ENCODE results near the gene AJAP1. TPM values are rescaled to one million over a fixed set of nuclear protein-coding genes. Genes with fewer than 3 reads are reported as not detected.

Gene AJAP1
- total and polyA plus RNA-seq, 10 of the 15 experiments (the other 5 are each of a cell fraction or from before 2014, with no cell fraction given) = not detected

- TF ChIP-seq, protein P1, sequence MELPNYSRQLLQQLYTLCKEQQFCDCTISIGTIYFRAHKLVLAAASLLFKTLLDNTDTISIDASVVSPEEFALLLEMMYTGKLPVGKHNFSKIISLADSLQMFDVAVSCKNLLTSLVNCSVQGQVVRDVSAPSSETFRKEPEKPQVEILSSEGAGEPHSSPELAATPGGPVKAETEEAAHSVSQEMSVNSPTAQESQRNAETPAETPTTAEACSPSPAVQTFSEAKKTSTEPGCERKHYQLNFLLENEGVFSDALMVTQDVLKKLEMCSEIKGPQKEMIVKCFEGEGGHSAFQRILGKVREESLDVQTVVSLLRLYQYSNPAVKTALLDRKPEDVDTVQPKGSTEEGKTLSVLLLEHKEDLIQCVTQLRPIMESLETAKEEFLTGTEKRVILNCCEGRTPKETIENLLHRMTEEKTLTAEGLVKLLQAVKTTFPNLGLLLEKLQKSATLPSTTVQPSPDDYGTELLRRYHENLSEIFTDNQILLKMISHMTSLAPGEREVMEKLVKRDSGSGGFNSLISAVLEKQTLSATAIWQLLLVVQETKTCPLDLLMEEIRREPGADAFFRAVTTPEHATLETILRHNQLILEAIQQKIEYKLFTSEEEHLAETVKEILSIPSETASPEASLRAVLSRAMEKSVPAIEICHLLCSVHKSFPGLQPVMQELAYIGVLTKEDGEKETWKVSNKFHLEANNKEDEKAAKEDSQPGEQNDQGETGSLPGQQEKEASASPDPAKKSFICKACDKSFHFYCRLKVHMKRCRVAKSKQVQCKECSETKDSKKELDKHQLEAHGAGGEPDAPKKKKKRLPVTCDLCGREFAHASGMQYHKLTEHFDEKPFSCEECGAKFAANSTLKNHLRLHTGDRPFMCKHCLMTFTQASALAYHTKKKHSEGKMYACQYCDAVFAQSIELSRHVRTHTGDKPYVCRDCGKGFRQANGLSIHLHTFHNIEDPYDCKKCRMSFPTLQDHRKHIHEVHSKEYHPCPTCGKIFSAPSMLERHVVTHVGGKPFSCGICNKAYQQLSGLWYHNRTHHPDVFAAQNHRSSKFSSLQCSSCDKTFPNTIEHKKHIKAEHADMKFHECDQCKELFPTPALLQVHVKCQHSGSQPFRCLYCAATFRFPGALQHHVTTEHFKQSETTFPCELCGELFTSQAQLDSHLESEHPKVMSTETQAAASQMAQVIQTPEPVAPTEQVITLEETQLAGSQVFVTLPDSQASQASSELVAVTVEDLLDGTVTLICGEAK (IDR thresholded peaks at IDR 0.05; ENCODE audit: borderline replicate concordance) = no peak
- TF ChIP-seq SMAD5 (IDR thresholded peaks at IDR 0.05; ENCODE audit: low read depth) (no peak), NFYA (IDR thresholded peaks at IDR 0.05; ENCODE audit: borderline replicate concordance, low read depth, low read length) (no peak)
These were observed 57.2 kb downstream of the AJAP1 start (continued) for GRCh38 chr1:4711416-4712275.

- H2AFZ ChIP-seq (ENCODE audit: control insufficient read depth, low read depth, low read length) = no peak overlapping the region
- H3K79me2 ChIP-seq (ENCODE audit: control insufficient read depth, insufficient read depth, low read length) = no peaks in the 10 kb centered on the region
- FAIRE-seq (no peak), DNase-seq (ENCODE audit: low read depth, low spot score) (no peak), ATAC-seq (no peak)
- ChIA-PET RAD21 (ENCODE audit: unreplicated experiment) (no interaction called here), CTCF (no interaction called here), SMC1A (ENCODE audit: uncharacterized antibody, unreplicated experiment) (no interaction called here), POLR2A (no interaction called here)
- in situ Hi-C loops (cut with MboI) = no loop called here
- H3K27ac ChIP-seq (ENCODE audit: control insufficient read depth, insufficient read depth) = no peak overlapping the region
- 64% methylated on average over 12 of the region's 12 CpGs for WGBS (ENCODE audit: insufficient coverage, insufficient replicate concordance, low lambda C conversion rate, missing lambda C conversion rate)
- H3K27me3 ChIP-seq (replicated peaks in 1 of 2; ENCODE audit: control insufficient read depth in 2 of 2, insufficient read depth in 2 of 2, low read length in 1 of 2) = no peaks in the 10 kb centered on the region; a peak in 1 of 4 replicates
- H3K4me2 ChIP-seq (ENCODE audit: control insufficient read depth, insufficient read depth) = no peak overlapping the region
- no peak overlapping the region for H3K4me3 ChIP-seq
- no peaks in the 10 kb centered on the region for H3K36me3 ChIP-seq (ENCODE audit: control insufficient read depth in 2 of 2, insufficient read depth in 2 of 2, low read length in 1 of 2)
- H3K9me3 ChIP-seq (replicated peaks; ENCODE audit: control insufficient read depth, insufficient read depth, low read length) = no peaks in the 10 kb centered on the region; the same call in 2 of the 3 replicates
- BruUV-seq (replicated peaks) = no TSS peak
- no peak overlapping the region for H3K9ac ChIP-seq (ENCODE audit: control insufficient read depth, insufficient read depth, low read length)
- H3K4me1 ChIP-seq (ENCODE audit: control insufficient read depth, insufficient read depth, low read length) = no peaks in the 10 kb centered on the region
- H4K20me1 ChIP-seq (ENCODE audit: control insufficient read depth, insufficient read depth) = no peaks in the 10 kb centered on the region
- intact Hi-C loops (cut with micrococcal nuclease; ENCODE audit: unreplicated experiment) = no loop called here
- TF ChIP-seq CEBPZ (IDR thresholded peaks at IDR 0.05; ENCODE audit: low read depth, low read length) (no peak), ZNF622 (IDR thresholded peaks at IDR 0.05) (no peak), JUND (IDR thresholded peaks at IDR 0.05; ENCODE audit: low read depth, low read length) (no peak), CEBPB (IDR thresholded peaks at IDR 0.05; ENCODE audit: borderline replicate concordance in 1 of 2, low read depth in 2 of 2, low read length in 2 of 2) (no peak), MYB (IDR thresholded peaks at IDR 0.05; ENCODE audit: borderline replicate concordance, low read depth, low read length) (no peak)
- TF ChIP-seq, protein P2, sequence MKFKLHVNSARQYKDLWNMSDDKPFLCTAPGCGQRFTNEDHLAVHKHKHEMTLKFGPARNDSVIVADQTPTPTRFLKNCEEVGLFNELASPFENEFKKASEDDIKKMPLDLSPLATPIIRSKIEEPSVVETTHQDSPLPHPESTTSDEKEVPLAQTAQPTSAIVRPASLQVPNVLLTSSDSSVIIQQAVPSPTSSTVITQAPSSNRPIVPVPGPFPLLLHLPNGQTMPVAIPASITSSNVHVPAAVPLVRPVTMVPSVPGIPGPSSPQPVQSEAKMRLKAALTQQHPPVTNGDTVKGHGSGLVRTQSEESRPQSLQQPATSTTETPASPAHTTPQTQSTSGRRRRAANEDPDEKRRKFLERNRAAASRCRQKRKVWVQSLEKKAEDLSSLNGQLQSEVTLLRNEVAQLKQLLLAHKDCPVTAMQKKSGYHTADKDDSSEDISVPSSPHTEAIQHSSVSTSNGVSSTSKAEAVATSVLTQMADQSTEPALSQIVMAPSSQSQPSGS (IDR thresholded peaks at IDR 0.05; ENCODE audit: low read length) = no peak
- TF ChIP-seq, protein P3, sequence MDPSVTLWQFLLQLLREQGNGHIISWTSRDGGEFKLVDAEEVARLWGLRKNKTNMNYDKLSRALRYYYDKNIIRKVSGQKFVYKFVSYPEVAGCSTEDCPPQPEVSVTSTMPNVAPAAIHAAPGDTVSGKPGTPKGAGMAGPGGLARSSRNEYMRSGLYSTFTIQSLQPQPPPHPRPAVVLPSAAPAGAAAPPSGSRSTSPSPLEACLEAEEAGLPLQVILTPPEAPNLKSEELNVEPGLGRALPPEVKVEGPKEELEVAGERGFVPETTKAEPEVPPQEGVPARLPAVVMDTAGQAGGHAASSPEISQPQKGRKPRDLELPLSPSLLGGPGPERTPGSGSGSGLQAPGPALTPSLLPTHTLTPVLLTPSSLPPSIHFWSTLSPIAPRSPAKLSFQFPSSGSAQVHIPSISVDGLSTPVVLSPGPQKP (IDR thresholded peaks at IDR 0.05; ENCODE audit: low read depth, low read length) = no peak
These were observed 59.3 kb downstream of the AJAP1 start for GRCh38 chr1:4713669-4714068.
